ENCODE data around the gene RAB3GAP2.

Gene RAB3GAP2

DNA sequence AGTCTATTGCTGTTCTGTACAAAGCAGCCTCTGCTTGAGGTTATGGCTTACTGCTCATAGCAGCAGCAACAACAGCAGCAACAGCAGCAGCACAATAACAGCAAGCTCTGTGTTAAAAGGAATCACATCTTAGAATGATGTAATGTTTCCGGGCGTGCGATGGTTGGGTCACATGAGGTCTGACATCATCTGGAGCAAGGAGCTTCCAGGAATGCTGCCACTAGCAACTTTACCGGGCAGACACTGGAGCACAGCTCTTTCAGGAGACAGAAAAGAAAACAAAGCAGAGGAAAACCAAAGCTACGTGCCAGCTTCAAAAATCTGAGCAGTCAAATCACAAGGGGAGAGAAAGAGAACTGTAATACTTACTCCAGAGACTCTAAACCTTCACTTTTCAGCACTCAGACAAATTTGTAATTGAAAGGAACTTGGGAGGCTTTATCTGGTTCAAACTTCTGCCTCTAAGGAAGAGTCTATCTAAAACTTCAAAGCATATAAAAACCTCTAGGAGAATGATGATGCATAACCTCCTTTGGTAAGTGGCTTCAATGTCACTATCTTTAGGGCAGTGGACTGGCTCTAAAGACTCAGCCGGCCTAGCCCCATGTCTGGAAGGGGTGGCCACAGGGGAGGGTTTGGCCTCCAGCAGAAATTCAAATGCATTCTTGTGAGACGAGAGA lies 28.3 kb upstream of the RAB3GAP2 start:
- no peak overlapping the region for H3K4me3 ChIP-seq (ENCODE audit: low read length)
- H3K9me3 ChIP-seq (ENCODE audit: control insufficient read depth, insufficient read depth, low read length): no peaks in the 10 kb centered on the region
- no peaks in the 10 kb centered on the region for H3K4me1 ChIP-seq (ENCODE audit: control insufficient read depth, low read length)
- H3K4me2 ChIP-seq (ENCODE audit: low read length): no peak overlapping the region
- no peaks in the 10 kb centered on the region for H3K79me2 ChIP-seq (ENCODE audit: control insufficient read depth, low read length)
- TF ChIP-seq, protein P1, sequence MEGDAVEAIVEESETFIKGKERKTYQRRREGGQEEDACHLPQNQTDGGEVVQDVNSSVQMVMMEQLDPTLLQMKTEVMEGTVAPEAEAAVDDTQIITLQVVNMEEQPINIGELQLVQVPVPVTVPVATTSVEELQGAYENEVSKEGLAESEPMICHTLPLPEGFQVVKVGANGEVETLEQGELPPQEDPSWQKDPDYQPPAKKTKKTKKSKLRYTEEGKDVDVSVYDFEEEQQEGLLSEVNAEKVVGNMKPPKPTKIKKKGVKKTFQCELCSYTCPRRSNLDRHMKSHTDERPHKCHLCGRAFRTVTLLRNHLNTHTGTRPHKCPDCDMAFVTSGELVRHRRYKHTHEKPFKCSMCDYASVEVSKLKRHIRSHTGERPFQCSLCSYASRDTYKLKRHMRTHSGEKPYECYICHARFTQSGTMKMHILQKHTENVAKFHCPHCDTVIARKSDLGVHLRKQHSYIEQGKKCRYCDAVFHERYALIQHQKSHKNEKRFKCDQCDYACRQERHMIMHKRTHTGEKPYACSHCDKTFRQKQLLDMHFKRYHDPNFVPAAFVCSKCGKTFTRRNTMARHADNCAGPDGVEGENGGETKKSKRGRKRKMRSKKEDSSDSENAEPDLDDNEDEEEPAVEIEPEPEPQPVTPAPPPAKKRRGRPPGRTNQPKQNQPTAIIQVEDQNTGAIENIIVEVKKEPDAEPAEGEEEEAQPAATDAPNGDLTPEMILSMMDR (IDR thresholded peaks at IDR 0.05; ENCODE audit: low read depth, low read length, poor library complexity, severe bottlenecking): no peak
- no peak for TF ChIP-seq EZH2phosphoT487 (IDR thresholded peaks at IDR 0.05; ENCODE audit: borderline replicate concordance, low read length)
- H4K20me1 ChIP-seq (ENCODE audit: control insufficient read depth, insufficient read depth, low read depth, low read length): no peaks in the 10 kb centered on the region
- H3K27me3 ChIP-seq (ENCODE audit: control insufficient read depth, low read length): peaks cover 3% of the 10 kb centered on the region; the same call in 1 of the 2 replicates
- H3F3A ChIP-seq (ENCODE audit: control insufficient read depth, insufficient read depth): no peaks in the 10 kb centered on the region
- no peaks in the 10 kb centered on the region for H3K36me3 ChIP-seq (ENCODE audit: control insufficient read depth, low read length)
- no peaks in the 10 kb centered on the region for H3K9me2 ChIP-seq (replicated peaks; ENCODE audit: control insufficient read depth, low read length)
- H3K27ac ChIP-seq (ENCODE audit: low read depth, low read length): no peak overlapping the region

GRCh38 chr1:220299337-220299736 lies 27.1 kb upstream of the RAB3GAP2 start:
- Histone ChIP-seq H3K27me3 (ENCODE audit: control insufficient read depth, low read length) (peaks cover 3% of the 10 kb centered on the region; the same call in 1 of the 2 replicates), H3K4me3 (ENCODE audit: low read length) (no peak overlapping the region), H3K36me3 (ENCODE audit: control insufficient read depth, low read length) (no peaks in the 10 kb centered on the region), H3K9me3 (ENCODE audit: control insufficient read depth, insufficient read depth, low read length) (no peaks in the 10 kb centered on the region), H3K79me2 (ENCODE audit: control insufficient read depth, low read length) (no peaks in the 10 kb centered on the region), H3K4me1 (ENCODE audit: control insufficient read depth, low read length) (no peaks in the 10 kb centered on the region), H3K27ac (ENCODE audit: low read depth, low read length) (no peak overlapping the region), H3K9me2 (replicated peaks; ENCODE audit: control insufficient read depth, low read length) (no peaks in the 10 kb centered on the region), H3F3A (ENCODE audit: control insufficient read depth, insufficient read depth) (no peaks in the 10 kb centered on the region), H3K4me2 (ENCODE audit: low read length) (no peak overlapping the region), H4K20me1 (ENCODE audit: control insufficient read depth, insufficient read depth, low read depth, low read length) (no peaks in the 10 kb centered on the region)
- TF ChIP-seq, protein P1 (IDR thresholded peaks at IDR 0.05; ENCODE audit: low read depth, low read length, poor library complexity, severe bottlenecking): no peak
- TF ChIP-seq EZH2phosphoT487 (IDR thresholded peaks at IDR 0.05; ENCODE audit: borderline replicate concordance, low read length): no peak

DNA sequence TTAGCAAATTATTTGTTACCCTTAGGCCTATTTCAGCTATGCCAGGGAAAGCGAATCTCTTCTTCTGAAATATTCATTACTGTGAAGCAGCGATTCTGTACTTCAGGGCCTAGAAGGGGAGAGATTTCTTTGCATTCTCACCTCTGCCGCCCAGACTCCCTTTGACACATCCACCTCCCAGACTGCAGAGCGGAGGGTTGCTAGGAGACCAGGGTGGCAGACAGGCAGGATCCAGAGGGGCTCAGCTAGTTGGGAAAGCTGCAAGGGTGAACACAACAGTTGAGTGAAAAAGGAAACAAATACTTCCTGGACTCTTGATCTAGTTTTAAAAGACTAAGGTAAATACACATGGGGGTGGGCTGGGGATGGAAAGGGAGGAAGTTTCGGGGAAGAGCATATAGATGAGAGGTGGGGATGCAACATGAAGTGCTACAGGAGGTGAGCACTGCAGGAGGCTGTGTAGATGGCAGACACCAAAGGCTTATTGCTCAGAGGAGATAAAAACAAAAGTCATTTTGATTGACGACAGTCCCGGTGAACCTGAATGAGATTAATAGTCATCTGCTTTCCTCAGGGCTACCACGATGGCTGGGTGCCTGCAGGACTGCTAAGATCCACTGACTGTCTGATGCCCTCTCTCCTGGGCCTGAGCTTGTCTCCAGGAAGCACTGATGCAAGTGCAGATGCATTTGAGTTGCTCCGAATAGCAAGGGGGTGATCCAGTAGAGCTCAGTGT lies 26.4 kb upstream of the RAB3GAP2 start:
- TF ChIP-seq EZH2phosphoT487 (IDR thresholded peaks at IDR 0.05; ENCODE audit: borderline replicate concordance, low read length): no peak
- TF ChIP-seq, protein P1 (IDR thresholded peaks at IDR 0.05; ENCODE audit: low read depth, low read length, poor library complexity, severe bottlenecking): no peak
- Histone ChIP-seq H3K4me1 (ENCODE audit: control insufficient read depth, low read length) (no peaks in the 10 kb centered on the region), H3K27me3 (ENCODE audit: control insufficient read depth, low read length) (peaks cover 3% of the 10 kb centered on the region; the same call in 1 of the 2 replicates), H3K36me3 (ENCODE audit: control insufficient read depth, low read length) (no peaks in the 10 kb centered on the region), H3K4me3 (ENCODE audit: low read length) (no peak overlapping the region), H3K4me2 (ENCODE audit: low read length) (no peak overlapping the region), H3K27ac (ENCODE audit: low read depth, low read length) (no peak overlapping the region), H4K20me1 (ENCODE audit: control insufficient read depth, insufficient read depth, low read depth, low read length) (no peaks in the 10 kb centered on the region), H3F3A (ENCODE audit: control insufficient read depth, insufficient read depth) (no peaks in the 10 kb centered on the region), H3K9me2 (replicated peaks; ENCODE audit: control insufficient read depth, low read length) (no peaks in the 10 kb centered on the region), H3K9me3 (ENCODE audit: control insufficient read depth, insufficient read depth, low read length) (no peaks in the 10 kb centered on the region), H3K79me2 (ENCODE audit: control insufficient read depth, low read length) (no peaks in the 10 kb centered on the region)
